CMK (cell line): ENCODE results near the gene UGT2B15.
"Not testable (repeated sequence)": the region's sequence is repeated elsewhere in the genome, so short reads cannot be mapped to it uniquely, and the experiment has no call there.

Experiments used
- DNase-seq: peaks from one replicate; pipeline ENCODE4 v3.0.0-alpha.2; 2010; ENCODE audit warnings: low read depth

The UGT2B15 gene

GRCh38 chr4:68670479-68670939 lies at the start of gene UGT2B15:
UGT2B15 (minus strand) TSS chr4:68670652; CDS start chr4:68670618, 34 bp downstream.
- DNase-seq: not testable (repeated sequence)

GRCh38 chr4:68719075-68719473 lies 48.6 kb upstream of the UGT2B15 start:
- no peak for DNase-seq

GRCh38 chr4:68718447-68719074 lies 48.1 kb upstream of the UGT2B15 start:
- no peak for DNase-seq

- no peak for DNase-seq
Observed at GRCh38 chr4:68717999-68718398, 47.5 kb upstream of the UGT2B15 start.

- DNase-seq: no peak
Observed at GRCh38 chr4:68714400-68714799, 43.9 kb upstream of the UGT2B15 start.

- DNase-seq: no peak
Observed at GRCh38 chr4:68712207-68712606, 41.8 kb upstream of the UGT2B15 start.

- no peak for DNase-seq
Observed at GRCh38 chr4:68708566-68708965, 38.1 kb upstream of the UGT2B15 start.

GRCh38 chr4:68703168-68703567 lies 32.7 kb upstream of the UGT2B15 start:
- not testable (repeated sequence) for DNase-seq

- DNase-seq: no peak
Observed at GRCh38 chr4:68700152-68700551, 29.7 kb upstream of the UGT2B15 start.

GRCh38 chr4:68693325-68694075 lies 23.0 kb upstream of the UGT2B15 start:
- peak; percentile 86 for DNase-seq

- DNase-seq: no peak
Observed at GRCh38 chr4:68691186-68691585, 20.7 kb upstream of the UGT2B15 start.

- no peak for DNase-seq
Observed at GRCh38 chr4:68683034-68683433, 12.6 kb upstream of the UGT2B15 start.

GRCh38 chr4:68681298-68681697 lies 10.8 kb upstream of the UGT2B15 start:
- DNase-seq: not testable (repeated sequence)

- DNase-seq: no peak
Observed at GRCh38 chr4:68673143-68673542, 2.7 kb upstream of the UGT2B15 start.

GRCh38 chr4:68671217-68671616 lies 765 bp upstream of the UGT2B15 start:
- not testable (repeated sequence) for DNase-seq

GRCh38 chr4:68668537-68669163 lies 1.8 kb downstream of the UGT2B15 start:
- DNase-seq: not testable (repeated sequence)

GRCh38 chr4:68667551-68667950 lies 2.9 kb downstream of the UGT2B15 start:
- not testable (repeated sequence) for DNase-seq

GRCh38 chr4:68664721-68665120 lies 5.7 kb downstream of the UGT2B15 start:
- DNase-seq: not testable (repeated sequence)

- not testable (repeated sequence) for DNase-seq
Observed at GRCh38 chr4:68662836-68663574, 7.4 kb downstream of the UGT2B15 start.

- DNase-seq: no peak
Observed at GRCh38 chr4:68658672-68659071, 11.8 kb downstream of the UGT2B15 start.

- DNase-seq: not testable (repeated sequence)
Observed at GRCh38 chr4:68657022-68657594, 13.3 kb downstream of the UGT2B15 start.

- DNase-seq: not testable (repeated sequence)
Observed at GRCh38 chr4:68656445-68656973, 13.9 kb downstream of the UGT2B15 start.
